Astrocyte (in vitro differentiated cells and primary cell): ENCODE results near the gene ASPSCR1. TPM values are rescaled to one million over a fixed set of nuclear protein-coding genes. Genes with fewer than 3 reads are reported as not detected.

Source experiments
- DNase-seq: peaks from one replicate; pipeline ENCODE4 v3.0.0-alpha.2; 2010; ENCODE audit warnings: low read depth
- FAIRE-seq: peaks from 2 replicates; lab custom pipeline; 2011; peaks lifted over from hg19 to GRCh38; lab: Jason Lieb, UNC
- H2AFZ ChIP-seq: 2 replicates; pipeline ENCODE4 v1.6.0; 2012; ENCODE audit warnings: low read depth, low read length, inconsistent platforms
- H3K27ac ChIP-seq: 2 replicates; pipeline ENCODE4 v1.5.1; 2011; ENCODE audit warnings: low read depth, low read length, inconsistent platforms
- H3K27me3 ChIP-seq: 2 replicates; pipeline ENCODE4 v1.6.0; 2011; ENCODE audit warnings: low read length, inconsistent platforms; ENCODE audit not compliant: insufficient read depth
- H3K36me3 ChIP-seq: 2 replicates; pipeline ENCODE4 v1.5.1; 2011; ENCODE audit warnings: low read length, inconsistent platforms; ENCODE audit not compliant: insufficient read depth
- H3K4me1 ChIP-seq: 2 replicates; pipeline ENCODE4 v1.5.1; 2011; ENCODE audit warnings: low read length, inconsistent platforms; ENCODE audit not compliant: insufficient read depth
- H3K4me2 ChIP-seq: 2 replicates; pipeline ENCODE4 v1.6.0; 2012; ENCODE audit warnings: low read length, inconsistent platforms
- H3K4me3 ChIP-seq: 2 replicates; pipeline ENCODE4 v1.5.1; 2011; ENCODE audit warnings: low read depth, mild to moderate bottlenecking, low read length, inconsistent platforms; ENCODE audit not compliant: insufficient read depth
- H3K79me2 ChIP-seq: 2 replicates; pipeline ENCODE4 v1.6.0; 2012; ENCODE audit warnings: mild to moderate bottlenecking, low read length, inconsistent platforms; ENCODE audit not compliant: insufficient read depth
- H3K9ac ChIP-seq: 2 replicates; pipeline ENCODE4 v1.6.0; 2012; ENCODE audit warnings: mild to moderate bottlenecking, low read length, inconsistent platforms
- H3K9me3 ChIP-seq: 2 replicates; pipeline ENCODE4 v1.5.1; 2012; ENCODE audit warnings: low read depth, mild to moderate bottlenecking, low read length, inconsistent platforms; ENCODE audit not compliant: insufficient read depth
- H4K20me1 ChIP-seq: 2 replicates; pipeline ENCODE4 v1.6.0; 2012; ENCODE audit warnings: low read length, inconsistent platforms; ENCODE audit not compliant: insufficient read depth
- H3K27ac Mint-ChIP-seq: one replicate; pipeline ENCODE4 v1.8.0; 2021; ENCODE audit warnings: mild to moderate bottlenecking, mixed read lengths; ENCODE audit not compliant: unreplicated experiment
- H3K27me3 Mint-ChIP-seq: one replicate; pipeline ENCODE4 v1.8.0; 2021; ENCODE audit warnings: low read depth, mixed read lengths; ENCODE audit not compliant: unreplicated experiment
- H3K36me3 Mint-ChIP-seq: one replicate; pipeline ENCODE4 v1.8.0; 2021; ENCODE audit warnings: low read depth, mixed read lengths; ENCODE audit not compliant: unreplicated experiment
- H3K4me1 Mint-ChIP-seq: one replicate; pipeline ENCODE4 v1.8.0; 2021; ENCODE audit warnings: low read depth, mixed read lengths; ENCODE audit not compliant: unreplicated experiment
- H3K4me3 Mint-ChIP-seq: one replicate; pipeline ENCODE4 v1.8.0; 2021; ENCODE audit warnings: mild to moderate bottlenecking, moderate library complexity, mixed read lengths; ENCODE audit not compliant: unreplicated experiment
- H3K9me3 Mint-ChIP-seq: one replicate; pipeline ENCODE4 v1.8.0; 2021; ENCODE audit warnings: mild to moderate bottlenecking, mixed read lengths; ENCODE audit not compliant: unreplicated experiment
- EZH2 ChIP-seq: IDR thresholded peaks from 2 replicates; pipeline ENCODE4 v1.6.1; 2012; ENCODE audit warnings: mild to moderate bottlenecking, low read length, inconsistent platforms; ENCODE audit not compliant: insufficient read depth
- total RNA-seq: library from RNA; stranded (reverse); gene quantifications from 2 replicates; pipeline ENCODE4 v1.2.1, GENCODE V29; 2021
- TF ChIP-seq, protein P1 (sequence below): IDR thresholded peaks from 2 replicates; pipeline ENCODE4 v1.5.1; 2011; ENCODE audit warnings: low read depth, mild to moderate bottlenecking, inconsistent platforms, low read length, moderate library complexity; ENCODE audit not compliant: insufficient read depth

ASPSCR1 gene
- total RNA-seq, 1 donor from 2014 or later: 25.5 TPM

DNA sequence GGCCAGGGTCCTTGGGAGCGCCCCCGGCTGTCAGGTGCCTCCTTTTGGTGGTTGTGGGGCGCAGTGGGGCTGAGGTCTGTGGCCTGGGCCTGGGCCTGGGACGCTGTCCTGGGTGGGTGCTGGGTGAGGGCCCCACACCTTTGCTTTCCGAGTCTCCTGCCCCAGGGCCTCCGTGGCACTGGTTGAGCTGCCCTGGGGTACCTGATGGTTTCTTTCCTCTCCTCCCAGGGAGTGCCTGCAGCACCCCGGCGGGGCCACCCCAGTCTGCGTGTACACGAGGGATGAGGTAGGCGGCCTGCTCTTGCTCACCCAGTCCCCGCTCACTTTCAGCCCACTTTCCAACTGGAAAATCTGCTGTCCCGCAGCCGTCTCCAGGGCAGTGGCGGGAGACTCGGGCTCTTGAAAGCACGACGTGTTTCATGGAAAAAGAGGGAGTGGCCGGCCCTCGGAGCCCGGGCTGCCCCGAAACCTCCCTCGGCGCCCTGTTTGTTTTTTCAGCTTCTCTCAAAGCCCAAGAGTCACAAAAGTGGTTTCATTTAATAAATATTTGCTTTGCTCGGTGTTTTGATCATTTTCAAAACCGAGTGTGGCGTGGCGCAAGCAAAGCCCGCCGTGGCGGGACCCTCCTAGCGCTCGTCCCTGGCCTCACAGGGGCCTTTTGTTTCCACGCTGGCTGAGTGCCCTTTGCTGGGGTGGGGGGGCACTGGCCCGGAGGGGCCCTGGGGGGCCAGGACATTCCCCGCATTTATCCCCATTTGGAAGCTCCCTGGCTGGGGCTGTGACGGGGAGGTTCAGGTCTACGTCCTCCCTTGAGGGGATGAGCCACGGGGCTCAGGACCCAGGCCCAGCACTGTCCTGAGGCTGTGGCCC is 17.4 kb downstream of the ASPSCR1 start:
- Mint-ChIP-seq H3K27ac (peak overlapping the region; percentile 41), H3K4me3 (no peak overlapping the region), H3K9me3 (peaks cover 5% of the 10 kb centered on the region), H3K36me3 (peaks cover 9% of the 10 kb centered on the region), H3K4me1 (no peaks in the 10 kb centered on the region), H3K27me3 (no peaks in the 10 kb centered on the region)
- H3K4me3 ChIP-seq: no peak overlapping the region
- H3K4me2 ChIP-seq: no peak overlapping the region
- H3K79me2 ChIP-seq: peaks cover 6% of the 10 kb centered on the region
- no peaks in the 10 kb centered on the region for H3K36me3 ChIP-seq
- no peaks in the 10 kb centered on the region for H3K27me3 ChIP-seq
- TF ChIP-seq EZH2: no peak
- TF ChIP-seq, protein P1, sequence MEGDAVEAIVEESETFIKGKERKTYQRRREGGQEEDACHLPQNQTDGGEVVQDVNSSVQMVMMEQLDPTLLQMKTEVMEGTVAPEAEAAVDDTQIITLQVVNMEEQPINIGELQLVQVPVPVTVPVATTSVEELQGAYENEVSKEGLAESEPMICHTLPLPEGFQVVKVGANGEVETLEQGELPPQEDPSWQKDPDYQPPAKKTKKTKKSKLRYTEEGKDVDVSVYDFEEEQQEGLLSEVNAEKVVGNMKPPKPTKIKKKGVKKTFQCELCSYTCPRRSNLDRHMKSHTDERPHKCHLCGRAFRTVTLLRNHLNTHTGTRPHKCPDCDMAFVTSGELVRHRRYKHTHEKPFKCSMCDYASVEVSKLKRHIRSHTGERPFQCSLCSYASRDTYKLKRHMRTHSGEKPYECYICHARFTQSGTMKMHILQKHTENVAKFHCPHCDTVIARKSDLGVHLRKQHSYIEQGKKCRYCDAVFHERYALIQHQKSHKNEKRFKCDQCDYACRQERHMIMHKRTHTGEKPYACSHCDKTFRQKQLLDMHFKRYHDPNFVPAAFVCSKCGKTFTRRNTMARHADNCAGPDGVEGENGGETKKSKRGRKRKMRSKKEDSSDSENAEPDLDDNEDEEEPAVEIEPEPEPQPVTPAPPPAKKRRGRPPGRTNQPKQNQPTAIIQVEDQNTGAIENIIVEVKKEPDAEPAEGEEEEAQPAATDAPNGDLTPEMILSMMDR: no peak
- H3K4me1 ChIP-seq: peaks cover 10% of the 10 kb centered on the region
- H2AFZ ChIP-seq: no peak overlapping the region
- H4K20me1 ChIP-seq: peaks cover 55% of the 10 kb centered on the region
- DNase-seq (no peak), FAIRE-seq (no peak)
- H3K9ac ChIP-seq: no peak overlapping the region
- no peaks in the 10 kb centered on the region for H3K9me3 ChIP-seq
- H3K27ac ChIP-seq: no peak overlapping the region

DNA sequence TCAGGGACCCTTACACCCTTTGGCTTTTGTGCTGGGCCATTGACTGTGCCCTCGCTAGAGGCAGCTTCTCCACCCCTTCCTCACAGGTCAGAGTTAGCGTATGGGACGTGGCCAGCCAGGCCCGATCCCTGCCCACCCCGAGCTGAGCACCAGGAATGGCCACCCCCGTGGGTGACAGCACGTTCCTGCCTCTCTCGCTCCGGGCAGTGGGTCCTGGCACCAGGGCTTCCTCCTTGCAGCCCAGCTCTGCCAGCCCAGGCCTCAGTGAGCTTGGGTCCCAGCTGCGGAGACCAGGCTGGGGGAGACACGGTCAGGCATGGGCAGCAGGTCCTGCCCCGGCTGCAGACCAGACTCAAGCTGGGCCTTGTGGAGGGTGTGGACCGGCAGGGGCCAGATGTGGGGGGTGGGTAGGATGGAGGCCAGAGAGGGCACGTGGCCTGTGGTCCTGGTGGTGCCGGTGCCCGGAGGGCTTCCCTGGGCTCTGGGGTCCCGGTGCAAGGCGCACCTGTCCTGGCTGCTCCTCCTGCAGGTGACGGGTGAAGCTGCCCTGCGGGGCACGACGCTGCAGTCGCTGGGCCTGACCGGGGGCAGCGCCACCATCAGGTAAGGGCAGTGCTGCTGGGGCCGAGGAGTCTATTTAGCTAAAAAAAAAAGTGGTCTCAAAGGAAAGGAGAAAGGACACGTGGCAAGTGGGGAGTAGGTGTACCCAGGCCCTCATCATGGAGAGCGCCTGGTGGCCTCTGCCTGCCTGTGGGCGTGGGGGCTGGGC is 18.2 kb downstream of the ASPSCR1 start:
- Histone ChIP-seq H3K9ac (no peak overlapping the region), H3K36me3 (no peaks in the 10 kb centered on the region), H3K27ac (no peak overlapping the region), H2AFZ (no peak overlapping the region), H3K9me3 (no peaks in the 10 kb centered on the region), H3K27me3 (no peaks in the 10 kb centered on the region), H3K4me2 (no peak overlapping the region), H4K20me1 (peaks cover 53% of the 10 kb centered on the region), H3K79me2 (peaks cover 6% of the 10 kb centered on the region), H3K4me3 (no peak overlapping the region), H3K4me1 (peaks cover 10% of the 10 kb centered on the region)
- DNase-seq (no peak), FAIRE-seq (no peak)
- Mint-ChIP-seq H3K36me3 (peaks cover 5% of the 10 kb centered on the region), H3K27ac (no peak overlapping the region), H3K4me3 (no peak overlapping the region), H3K4me1 (peaks cover 2% of the 10 kb centered on the region), H3K9me3 (peaks cover 3% of the 10 kb centered on the region), H3K27me3 (no peaks in the 10 kb centered on the region)
- TF ChIP-seq EZH2: no peak

DNA sequence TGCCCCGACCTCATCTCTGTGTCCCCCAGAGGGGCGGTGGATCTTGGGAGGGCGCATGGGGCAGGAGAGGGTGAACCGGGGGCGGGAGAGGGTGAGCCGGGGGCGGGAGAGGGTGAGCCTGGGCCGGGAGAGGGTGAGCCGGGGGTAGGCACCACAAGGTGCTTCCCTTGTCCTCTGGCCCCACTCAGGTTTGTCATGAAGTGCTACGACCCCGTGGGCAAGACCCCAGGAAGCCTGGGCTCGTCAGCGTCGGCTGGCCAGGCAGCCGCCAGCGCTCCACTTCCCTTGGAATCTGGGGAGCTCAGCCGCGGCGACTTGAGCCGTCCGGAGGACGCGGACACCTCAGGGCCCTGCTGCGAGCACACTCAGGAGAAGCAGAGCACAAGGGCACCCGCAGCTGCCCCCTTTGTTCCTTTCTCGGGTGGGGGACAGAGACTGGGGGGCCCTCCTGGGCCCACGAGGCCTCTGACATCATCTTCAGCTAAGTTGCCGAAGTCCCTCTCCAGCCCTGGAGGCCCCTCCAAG is 18.9 kb downstream of the ASPSCR1 start:
- H3K9me3 ChIP-seq: no peaks in the 10 kb centered on the region
- no peak for DNase-seq
- Mint-ChIP-seq H3K4me1 (peaks cover 2% of the 10 kb centered on the region), H3K27ac (no peak overlapping the region), H3K36me3 (peaks cover 3% of the 10 kb centered on the region), H3K9me3 (no peaks in the 10 kb centered on the region), H3K4me3 (no peak overlapping the region), H3K27me3 (no peaks in the 10 kb centered on the region)
- H3K4me2 ChIP-seq: no peak overlapping the region
- H3K4me3 ChIP-seq: no peak overlapping the region
- no peak overlapping the region for H3K9ac ChIP-seq
- peaks cover 6% of the 10 kb centered on the region for H3K79me2 ChIP-seq
- TF ChIP-seq EZH2: no peak
- TF ChIP-seq, protein P1: no peak
- H3K4me1 ChIP-seq: peaks cover 12% of the 10 kb centered on the region
- no peaks in the 10 kb centered on the region for H3K27me3 ChIP-seq
- FAIRE-seq: no peak
- no peak overlapping the region for H2AFZ ChIP-seq
- H3K36me3 ChIP-seq: no peaks in the 10 kb centered on the region
- peaks cover 51% of the 10 kb centered on the region for H4K20me1 ChIP-seq
- H3K27ac ChIP-seq: no peak overlapping the region
